Fibroblast of upper back skin (primary cell): ENCODE data around the gene CUL7.

Experiments used
- DNase-seq: peaks from one replicate; pipeline ENCODE4 v3.0.0-alpha.2; 2013

CUL7 gene

DNA sequence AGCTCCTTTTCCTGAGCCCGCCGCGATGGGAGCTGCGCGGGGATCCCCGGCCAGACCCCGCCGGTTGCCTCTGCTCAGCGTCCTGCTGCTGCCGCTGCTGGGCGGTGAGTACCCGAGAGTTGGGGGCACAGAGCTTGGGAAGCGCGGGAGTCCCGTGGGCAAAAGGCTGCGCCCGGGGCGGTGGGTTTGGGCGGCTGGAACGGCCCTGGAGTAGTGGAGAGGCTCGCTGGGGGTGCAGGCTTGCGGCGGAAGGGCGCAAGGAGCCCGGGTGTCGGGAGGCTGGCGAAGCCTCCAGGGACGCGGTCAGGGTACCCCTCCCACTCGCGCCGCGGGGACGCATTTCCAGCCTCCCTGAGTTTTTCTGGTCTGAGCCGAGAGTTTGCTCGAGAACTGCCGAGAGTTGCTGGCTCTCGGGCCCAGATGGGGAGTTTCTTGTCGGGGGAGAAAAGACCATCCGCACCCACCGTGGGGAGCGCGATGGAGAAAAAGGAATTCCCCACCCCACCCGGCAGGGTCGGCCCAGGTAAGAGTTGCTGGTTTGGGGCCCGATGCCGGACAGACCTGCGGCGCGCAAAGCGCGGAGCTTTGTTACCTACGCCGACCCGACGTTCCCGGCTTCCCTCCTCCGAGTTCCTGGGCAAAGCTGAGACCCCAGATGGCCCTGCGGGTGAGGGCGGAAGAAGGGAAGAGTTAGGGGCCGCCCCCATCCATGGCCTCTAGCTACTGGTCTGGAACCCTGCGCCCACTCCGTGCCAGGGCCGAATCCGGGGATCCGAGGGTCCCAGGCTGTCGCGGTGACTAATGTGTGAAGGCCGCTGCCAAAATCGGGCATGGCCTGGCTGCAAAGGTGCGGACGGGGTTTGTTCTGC is 23.0 kb upstream of the CUL7 start:
- DNase-seq, result peak; percentile 50

DNA sequence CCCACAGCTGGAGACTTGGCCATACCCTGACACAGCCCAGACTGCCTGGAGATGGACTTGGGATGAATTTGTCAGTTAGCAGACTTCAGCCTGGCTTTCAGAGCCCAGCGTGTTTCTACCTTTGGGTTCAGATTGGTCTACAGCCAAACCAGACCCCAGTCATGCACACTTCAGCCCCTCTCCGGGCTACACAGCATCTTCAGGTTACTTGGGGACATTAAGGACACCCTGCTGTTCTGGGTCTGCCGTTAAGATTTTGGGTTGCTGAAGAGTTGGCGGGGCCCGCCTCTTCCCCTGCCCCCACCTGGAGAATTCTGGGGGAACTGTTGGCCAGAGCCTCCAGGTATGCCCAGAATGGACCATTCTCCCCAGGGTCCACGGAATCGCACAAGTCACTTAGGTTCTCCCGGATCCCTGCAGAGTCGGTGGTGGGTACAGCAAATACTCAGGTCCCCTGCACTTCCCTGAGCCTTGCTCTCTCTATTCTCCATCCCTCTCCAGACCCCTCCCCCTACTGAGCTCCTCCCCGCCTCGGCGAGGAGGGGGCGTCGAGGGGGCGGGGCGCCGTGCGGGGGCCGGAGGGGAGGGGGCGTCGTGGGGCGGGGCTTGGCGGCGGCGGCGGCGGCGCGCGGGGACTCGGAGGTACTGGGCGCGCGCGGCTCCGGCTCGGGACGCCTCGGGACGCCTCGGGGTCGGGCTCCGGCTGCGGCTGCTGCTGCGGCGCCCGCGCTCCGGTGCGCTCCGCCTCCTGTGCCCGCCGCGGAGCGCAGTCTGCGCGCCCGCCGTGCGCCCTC is 22.2 kb upstream of the CUL7 start, which contains the start of gene PTK7:
PTK7 (plus strand) TSS at position 645 of the 794 bp plus-strand sequence. CDS start 175 bp downstream, outside the sequence.
- DNase-seq, result peak; percentile 82

DNA sequence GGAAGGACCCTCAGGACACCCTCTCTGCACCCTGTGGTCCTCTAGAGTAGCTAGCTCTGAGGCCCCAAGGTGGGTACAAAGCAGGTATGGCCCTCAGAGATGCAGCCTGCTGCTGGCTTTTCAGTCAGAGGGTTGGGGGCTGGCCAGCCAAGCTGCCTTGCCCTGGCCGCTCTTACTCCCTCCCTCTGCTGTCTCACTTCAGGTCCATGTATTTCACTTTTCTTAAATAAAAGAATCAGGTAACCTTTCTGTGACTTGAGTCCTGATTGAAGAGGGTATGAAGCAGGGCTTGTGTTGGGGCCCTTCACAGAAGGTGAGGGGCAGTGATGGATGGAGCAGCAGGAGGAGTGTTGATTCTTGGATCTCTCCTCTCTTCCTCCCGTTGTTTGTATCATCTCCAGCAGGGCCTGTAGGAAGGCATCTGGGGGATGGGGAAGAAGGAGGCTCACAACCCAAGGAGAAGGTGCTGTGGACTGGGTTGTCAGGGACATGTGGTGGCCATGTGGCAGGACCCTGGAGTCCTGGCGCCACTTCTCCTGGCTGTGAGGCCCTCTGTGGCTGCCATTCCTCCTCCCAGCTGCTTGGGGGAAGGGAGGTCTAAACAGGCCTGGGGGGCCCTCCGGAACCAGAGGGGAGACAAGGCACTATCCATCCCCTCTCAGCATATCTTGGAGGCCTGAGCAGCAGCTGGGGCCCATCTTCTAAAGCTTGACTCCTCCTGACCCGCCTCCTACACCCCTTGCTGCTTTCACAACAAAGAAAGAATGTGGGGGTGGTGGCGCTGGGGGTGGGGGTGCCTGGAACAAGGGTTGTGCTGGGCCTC is 21.4 kb upstream of the CUL7 start:
- DNase-seq, result peak; percentile 92

DNA sequence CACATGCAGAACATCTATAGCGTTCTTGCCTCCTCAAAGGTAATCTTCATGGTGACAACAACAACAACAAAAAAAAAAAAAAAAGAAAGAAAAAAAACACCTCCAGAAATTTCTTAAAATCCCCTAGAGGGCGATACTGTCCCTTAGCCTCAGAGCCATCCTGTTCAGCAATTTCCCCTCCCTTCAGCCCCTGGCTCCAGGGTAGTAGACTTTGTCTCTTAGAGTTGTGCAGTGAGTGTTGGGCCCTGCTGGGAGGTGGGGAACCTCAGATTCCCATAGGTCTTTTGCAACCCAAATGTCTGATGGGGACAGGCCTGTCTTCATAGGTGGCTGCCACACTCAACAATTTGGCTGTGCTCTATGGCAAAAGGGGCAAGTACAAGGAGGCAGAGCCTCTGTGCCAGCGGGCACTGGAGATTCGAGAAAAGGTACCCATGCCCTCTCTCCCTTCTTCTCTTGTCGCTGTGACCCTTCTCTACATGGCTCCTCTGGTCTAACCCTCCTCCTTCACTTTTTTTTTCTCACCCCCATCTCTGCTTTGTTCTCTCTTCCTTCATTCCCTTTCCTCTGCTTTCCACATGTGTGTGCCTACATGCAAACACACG is 16.5 kb upstream of the CUL7 start:
- peak; percentile 77 for DNase-seq

DNA sequence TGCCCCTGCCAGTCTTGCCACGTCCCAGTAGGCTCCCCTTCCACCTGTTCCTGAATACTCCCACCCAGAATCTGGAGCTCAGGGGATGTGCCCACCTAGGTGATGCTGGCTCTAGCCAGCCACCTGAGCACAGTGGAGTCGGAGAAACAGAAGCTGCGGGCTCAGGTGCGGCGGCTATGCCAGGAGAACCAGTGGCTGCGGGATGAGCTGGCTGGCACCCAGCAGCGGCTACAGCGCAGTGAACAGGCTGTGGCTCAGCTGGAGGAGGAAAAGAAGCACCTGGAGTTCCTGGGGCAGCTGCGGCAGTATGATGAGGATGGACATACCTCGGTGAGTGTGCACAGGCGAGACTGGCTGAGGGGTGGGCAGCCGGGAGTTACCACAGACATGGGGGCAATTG is 9.2 kb upstream of the CUL7 start:
- no peak for DNase-seq

DNA sequence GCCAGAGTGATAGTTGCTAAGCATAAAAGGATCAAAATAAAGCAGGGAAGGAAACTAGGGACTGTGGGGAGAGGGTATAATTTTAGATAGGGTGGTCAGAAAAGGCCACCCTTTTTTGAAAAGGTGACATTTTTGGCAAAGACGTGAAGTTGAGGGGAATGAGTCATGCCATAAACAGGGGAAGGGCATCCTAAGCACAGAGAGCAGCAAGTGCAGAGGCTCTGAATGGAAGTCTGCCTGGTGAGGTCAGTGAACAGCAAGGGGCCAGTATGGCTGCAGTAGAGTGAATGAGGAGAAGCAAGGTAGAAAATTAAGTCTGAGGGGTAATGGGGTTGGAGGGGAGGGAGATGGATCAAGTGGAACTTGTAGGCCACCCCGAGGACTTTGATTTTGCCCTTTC is 8.2 kb upstream of the CUL7 start:
- no peak for DNase-seq

DNA sequence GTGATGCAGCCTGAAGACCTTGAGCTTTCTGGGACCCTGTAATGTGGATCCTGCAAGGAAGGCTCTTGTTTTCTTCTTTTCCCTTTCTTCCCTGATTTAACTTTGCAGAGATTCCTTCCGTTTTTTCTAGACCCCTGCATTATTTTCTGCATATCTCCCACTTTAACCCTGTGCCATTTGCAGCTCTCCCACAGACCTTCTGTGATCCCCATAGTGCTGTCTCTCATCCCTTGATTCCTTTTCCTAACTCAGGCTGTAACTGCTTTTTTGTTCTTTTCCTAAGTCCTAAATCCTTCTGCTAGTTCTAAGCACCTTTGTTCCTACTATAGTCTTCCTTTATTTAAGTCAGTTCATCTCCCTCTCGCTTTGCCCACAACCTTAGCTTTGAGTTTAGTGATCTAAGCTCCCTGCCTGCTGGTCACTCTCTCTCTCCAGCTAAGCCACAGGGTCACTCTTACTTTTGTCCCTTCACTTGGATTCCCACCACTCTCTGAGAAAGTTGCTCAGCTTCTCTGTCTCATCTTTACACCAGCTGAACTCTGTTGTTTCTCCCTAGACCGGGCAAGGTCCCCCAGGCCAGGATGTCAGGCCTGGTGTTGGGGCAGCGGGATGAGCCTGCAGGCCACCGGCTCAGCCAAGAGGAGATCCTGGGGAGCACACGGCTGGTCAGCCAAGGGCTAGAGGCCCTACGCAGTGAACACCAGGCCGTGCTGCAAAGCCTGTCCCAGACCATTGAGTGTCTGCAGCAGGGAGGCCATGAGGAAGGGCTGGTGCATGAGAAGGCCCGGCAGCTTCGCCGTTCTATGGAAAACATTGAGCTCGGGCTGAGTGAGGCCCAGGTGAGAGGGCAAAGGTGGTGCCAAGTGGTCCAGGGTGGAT is 7.3 kb upstream of the CUL7 start:
- no peak for DNase-seq

DNA sequence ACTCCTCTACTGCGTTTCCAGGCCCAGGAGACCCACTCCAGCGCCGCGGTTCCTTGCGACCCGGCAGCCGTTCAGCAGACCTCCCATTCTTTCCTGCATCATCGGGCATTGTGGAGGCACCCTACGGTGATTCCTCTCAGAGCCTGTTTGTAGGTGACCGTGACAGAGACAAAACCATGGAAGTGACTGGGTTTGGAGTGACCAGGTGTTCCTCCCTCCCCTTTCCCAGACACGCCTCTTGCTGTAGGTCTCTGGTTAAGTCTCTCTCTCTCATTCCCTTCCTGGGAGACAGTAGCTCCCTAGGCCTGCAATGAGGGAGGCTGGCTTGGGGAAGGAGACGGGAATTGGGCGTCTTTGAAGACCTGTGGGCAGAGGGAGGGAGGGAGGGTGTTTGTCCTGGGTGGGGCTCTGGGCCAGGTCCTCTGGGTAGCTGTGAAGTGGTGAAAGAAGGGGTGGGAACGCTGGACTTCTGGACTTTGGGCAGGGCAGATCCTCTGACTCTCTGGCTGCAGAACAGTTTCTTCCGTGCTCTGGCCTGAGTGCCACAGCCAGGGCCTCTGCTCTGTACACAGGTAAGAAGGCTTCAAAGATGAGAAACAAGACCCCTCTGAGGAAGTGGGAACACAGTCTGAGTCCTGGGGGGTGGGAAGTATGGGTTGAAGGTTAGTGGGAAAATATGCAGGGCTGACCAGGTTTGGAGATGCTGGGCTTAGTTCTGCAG is 6.5 kb upstream of the CUL7 start:
- no peak for DNase-seq

DNA sequence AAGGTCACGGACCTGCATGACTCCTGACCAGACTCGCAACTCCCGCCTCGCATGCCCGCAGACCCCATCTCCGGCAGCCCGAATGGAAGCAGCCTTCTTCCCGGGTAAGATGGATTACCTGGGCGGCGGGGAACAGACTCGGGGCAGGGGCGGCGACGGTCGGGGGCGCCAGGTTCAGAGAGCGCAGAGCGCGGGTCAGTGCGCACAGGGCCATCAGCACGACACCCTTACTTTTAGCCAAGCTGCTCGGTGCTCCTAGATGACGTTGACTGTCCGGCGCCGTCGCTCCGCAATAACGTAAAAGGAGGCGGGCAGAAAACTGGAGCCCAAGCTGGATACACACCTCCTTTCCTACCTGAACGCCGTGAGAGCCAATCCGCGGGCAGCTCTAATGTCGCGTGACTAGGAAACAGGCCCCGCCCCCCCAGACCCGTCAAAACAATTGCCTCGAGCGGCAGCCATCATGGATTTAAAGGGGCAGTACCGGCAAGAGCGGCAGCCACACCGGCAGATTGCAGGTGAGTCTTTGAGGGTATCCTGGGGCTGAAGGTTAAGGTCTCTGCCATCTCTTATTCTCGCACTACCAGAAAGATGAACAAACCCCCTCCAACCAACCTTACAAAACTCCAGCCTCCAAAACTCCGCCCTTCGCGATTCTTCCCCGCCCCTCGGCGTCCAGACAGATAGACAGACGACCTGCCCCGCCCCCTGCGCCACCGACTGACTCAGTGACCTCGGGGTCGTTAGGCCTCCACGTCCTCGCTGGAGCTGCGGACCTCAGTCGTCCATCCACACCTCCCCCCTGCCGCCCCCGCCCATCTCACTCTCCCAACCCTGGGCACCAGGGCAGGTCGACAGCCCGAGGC is 5.8 kb upstream of the CUL7 start, which contains the start of the genes KLC4 and MRPL2:
KLC4 (plus strand) TSS at position 464 of the 866 bp plus-strand sequence. CDS start 1,705 bp downstream, outside the sequence.
MRPL2 (minus strand) TSS at position 267 of the 866 bp plus-strand sequence; CDS start at position 214, 53 bp downstream.
- peak; percentile 99 for DNase-seq

DNA sequence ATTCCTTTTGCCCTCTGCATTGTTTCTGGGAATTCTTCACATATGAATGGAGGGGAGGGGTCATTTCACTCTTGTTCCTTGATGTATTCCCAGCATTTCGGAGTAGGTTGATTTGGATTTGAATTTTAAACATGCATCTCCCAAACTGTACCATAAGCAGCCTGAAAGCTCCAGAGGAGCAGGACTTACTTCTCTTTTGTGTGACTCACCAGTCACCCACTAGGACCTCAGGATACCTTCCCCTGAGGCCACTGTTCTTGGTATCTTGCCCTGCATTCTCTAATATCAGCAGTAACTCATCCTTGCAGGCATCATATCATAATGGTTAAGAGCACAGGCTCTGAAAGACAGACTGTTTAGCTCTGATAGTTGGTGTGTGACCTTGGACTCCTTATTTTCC is 4.9 kb upstream of the CUL7 start:
- DNase-seq, result no peak

DNA sequence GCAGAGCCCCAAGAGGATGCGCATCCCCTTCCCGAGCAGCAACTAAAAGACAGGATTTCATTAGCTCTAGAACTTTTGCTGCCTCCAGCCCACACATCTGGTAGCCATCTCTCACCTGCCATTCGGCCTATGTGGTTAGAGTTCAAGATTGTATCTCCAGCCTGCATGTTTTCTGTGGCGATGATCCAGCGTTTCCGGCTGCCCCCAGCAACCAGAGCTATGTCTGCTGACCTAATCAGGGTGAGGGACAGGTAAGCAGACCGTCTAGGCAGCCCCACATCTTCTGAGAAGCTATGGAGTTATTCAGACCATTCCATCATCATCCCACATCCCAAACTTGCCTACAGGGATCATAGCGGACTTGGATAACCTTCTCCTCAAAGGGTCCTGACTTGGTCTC is 2.3 kb upstream of the CUL7 start:
- DNase-seq, result no peak

DNA sequence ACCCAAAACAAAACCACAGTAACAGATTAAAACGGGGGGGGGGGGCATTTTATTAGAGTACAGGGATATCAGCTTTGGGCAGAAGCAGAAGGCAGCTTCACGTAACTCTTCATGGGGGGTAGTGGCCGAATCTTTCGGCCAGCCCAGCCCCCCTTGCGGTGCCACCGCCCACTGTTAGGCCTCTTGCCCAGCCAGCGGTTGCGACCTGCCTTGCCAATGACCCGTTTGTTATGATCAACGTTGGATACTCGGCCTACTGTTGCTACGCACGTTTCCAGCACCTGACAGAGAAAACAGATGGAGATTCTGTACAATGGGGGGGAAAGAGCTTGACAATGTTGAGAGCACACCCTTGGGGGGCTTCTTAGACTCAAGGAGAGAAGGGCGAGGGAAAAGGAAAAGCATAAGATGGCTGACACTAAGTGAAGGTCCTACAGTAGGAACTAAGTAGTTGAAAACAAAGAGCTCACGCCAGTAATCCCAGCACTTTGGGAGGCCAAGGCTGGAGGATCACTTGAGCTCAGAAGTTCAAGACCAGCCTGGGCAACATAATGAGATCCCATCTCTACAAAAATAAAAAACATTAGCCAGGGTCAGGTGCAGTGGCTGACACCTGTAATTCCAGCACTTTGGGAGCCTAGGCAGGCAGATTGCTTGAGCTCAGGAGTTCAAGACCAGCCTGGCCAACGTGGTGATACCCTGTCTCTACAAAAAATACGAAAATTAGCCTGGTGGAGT is 724 bp upstream of the CUL7 start:
- DNase-seq, result no peak

DNA sequence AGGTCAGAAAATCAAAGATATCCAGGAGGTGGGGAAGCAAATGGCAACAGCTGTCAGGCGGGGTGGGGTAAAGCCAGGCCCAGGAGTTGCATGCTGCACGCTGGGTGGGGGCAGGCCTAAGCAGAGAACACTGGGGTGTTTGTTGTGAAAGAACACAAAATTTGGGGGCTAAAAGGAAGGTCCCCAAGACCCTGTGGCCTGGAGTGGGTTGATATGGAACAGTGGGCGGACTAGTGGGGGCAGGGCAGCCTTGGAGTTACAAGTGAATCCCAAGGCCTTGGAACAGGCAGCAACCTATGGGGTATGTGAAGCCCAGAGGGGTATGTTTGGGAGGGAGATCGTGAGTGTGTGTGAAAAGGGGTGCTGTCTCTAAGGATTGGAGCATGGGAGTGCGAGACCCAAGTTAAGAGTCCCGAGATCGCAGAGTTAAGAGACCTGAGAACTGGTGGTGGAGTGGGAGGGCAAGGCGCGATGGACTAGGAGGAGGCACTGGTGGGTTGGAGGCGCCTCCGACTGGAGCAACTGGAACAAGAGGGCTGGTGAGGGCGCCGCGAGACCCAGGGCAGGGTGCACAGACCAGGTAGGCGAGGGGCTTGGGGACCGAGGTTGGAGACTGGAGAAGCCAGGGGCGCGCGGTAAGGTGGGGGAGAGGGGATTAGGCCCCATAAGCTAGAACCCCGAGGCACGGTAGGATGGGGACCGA is 658 bp downstream of the CUL7 start:
- no peak for DNase-seq

DNA sequence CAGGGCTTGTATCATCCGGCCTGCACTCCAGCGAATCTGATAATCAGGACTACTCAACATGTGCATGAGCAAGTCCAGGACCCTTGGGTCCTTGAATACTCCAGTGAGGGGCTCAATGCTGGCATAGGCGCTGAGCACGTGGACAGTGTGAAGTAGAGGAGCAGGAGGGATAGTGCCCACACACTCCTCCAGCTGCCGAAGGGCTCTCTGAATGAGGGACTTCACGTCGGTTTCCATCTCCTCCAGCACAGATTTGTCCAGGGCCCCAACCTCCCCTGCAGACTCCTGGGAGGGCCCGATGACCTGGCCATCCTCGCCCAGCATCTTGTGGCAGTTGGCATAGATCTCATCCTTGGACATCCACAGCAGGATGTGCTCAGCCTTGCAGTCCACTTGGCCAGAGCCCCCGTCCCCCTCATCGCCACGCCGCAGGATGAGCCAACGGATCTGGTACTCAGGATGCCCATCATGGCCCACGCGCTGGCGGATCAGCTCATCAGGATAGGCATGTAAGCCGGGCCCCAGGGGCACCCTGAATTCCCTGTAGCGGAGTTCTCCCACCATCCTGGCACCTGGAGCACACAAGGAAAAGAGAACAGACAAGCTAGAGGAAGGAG is 1.3 kb downstream of the CUL7 start:
- DNase-seq, result no peak

DNA sequence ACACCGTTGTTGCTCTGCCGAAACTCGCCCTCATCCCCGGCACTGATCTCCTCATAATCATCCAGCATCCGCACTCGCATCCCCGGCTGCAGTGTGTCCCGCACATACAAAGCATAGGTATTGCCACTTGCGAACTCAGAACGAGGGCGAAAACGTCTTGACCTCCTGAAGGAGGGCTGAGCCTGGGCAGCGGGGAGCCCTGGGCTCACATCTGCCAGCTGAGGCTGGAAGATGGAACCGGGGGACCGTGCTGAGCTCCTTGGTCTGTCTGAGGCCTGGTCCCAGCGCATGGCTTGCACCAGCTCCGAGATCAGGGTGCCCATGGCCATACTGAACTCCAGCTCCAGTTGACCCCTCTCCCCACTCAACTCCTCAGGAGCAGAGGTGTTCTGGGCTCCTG is 2.7 kb downstream of the CUL7 start:
- DNase-seq, result no peak

DNA sequence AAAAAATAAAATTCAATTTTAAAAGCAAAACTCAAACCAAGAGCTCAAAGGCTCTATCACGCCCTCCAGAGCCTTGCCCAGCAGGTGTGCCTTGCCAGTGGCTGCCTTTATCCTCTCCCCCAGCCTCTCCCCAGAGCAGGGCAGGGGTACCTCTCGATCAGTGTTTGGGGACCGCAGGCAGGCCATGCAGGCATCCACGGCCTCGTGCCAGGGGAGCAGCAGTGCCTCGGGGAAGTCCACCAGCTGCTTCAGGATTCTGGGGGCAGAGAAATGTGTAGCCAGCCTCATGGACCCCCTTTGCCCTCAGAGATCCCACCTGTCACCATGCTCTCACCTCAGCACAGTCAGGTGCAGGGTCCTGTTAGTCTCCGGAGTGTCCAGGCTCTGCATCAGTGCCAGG is 5.7 kb downstream of the CUL7 start:
- DNase-seq, result no peak

DNA sequence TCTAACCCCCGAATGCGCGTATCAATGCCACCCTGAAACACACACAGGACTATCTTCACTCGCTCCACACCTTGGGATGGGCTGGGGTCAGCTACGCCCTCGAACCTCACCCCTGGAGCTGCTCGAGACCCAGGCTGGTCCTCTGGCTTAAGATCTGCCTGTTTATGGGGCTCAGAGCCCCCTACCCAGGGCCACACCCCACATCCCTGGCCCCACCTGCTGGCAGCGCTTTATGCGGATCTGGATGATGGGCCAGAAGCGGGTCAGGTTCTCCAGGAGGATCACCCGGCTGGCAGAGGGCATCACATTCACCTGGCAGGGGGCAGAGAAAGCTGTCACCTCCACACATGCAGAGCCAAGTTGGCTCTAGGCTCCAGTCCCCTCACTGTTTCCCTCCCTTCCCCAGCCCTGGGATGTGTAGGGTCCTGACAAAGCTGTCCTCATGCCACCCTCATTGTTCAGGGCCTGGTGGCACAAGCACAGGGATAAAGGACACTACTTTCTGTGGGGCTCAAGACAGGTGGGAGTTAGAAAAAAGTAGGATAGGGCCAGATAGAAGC is 8.2 kb downstream of the CUL7 start:
- DNase-seq, result no peak
